Ishikawa (cell line): ENCODE data around the gene FZD7.

Experiments
- CEBPB ChIP-seq: IDR thresholded peaks from 2 replicates; pipeline ENCODE4 v1.6.1; 2012
- CREB1 ChIP-seq: IDR thresholded peaks from 2 replicates; pipeline ENCODE4 v1.6.1; 2012; ENCODE audit warnings: low read depth
- EP300 ChIP-seq: IDR thresholded peaks from 2 replicates; pipeline ENCODE4 v1.6.1; 2012; ENCODE audit warnings: borderline replicate concordance
- NFIC ChIP-seq: IDR thresholded peaks from 2 replicates; pipeline ENCODE4 v1.6.1; 2012
- TEAD4 ChIP-seq: IDR thresholded peaks from 2 replicates; pipeline ENCODE4 v1.6.1; 2012
- YY1 ChIP-seq: IDR thresholded peaks from 2 replicates; pipeline ENCODE4 v1.6.1; 2012; ENCODE audit warnings: low read depth
- ZBTB7A ChIP-seq: IDR thresholded peaks from 2 replicates; pipeline ENCODE4 v1.6.1; 2012; ENCODE audit warnings: low read depth
- TF ChIP-seq, protein P1 (sequence below): IDR thresholded peaks from 2 replicates; pipeline ENCODE4 v1.6.1; 2012; ENCODE audit warnings: low read depth, mild to moderate bottlenecking
- TF ChIP-seq, protein P2 (sequence below): IDR thresholded peaks from 2 replicates; pipeline ENCODE4 v1.6.1; 2012

DNA sequence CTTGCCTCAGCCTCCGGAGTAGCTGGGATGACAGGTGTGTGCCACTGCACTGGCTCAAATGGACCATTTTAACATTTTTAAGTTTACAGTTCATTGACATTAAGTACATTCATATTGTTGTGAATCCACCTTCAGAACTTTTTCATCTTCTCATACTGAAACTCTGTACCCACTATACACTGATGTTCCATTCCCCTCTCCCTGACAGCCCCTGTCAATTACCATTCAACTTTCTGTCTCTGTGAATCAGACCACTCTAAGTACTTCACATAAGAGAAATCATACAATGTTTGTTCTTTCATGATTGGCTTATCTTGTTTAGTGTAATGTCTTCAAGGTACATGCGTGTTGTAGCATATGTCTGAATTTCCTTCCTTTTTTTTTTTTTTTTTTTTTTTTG is 37.5 kb downstream of the FZD7 start:
- TF ChIP-seq YY1: no peak
- TF ChIP-seq, protein P1, sequence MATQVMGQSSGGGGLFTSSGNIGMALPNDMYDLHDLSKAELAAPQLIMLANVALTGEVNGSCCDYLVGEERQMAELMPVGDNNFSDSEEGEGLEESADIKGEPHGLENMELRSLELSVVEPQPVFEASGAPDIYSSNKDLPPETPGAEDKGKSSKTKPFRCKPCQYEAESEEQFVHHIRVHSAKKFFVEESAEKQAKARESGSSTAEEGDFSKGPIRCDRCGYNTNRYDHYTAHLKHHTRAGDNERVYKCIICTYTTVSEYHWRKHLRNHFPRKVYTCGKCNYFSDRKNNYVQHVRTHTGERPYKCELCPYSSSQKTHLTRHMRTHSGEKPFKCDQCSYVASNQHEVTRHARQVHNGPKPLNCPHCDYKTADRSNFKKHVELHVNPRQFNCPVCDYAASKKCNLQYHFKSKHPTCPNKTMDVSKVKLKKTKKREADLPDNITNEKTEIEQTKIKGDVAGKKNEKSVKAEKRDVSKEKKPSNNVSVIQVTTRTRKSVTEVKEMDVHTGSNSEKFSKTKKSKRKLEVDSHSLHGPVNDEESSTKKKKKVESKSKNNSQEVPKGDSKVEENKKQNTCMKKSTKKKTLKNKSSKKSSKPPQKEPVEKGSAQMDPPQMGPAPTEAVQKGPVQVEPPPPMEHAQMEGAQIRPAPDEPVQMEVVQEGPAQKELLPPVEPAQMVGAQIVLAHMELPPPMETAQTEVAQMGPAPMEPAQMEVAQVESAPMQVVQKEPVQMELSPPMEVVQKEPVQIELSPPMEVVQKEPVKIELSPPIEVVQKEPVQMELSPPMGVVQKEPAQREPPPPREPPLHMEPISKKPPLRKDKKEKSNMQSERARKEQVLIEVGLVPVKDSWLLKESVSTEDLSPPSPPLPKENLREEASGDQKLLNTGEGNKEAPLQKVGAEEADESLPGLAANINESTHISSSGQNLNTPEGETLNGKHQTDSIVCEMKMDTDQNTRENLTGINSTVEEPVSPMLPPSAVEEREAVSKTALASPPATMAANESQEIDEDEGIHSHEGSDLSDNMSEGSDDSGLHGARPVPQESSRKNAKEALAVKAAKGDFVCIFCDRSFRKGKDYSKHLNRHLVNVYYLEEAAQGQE: no peak
- TF ChIP-seq, protein P2, sequence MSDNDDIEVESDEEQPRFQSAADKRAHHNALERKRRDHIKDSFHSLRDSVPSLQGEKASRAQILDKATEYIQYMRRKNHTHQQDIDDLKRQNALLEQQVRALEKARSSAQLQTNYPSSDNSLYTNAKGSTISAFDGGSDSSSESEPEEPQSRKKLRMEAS: no peak
- no peak for TF ChIP-seq TEAD4
- no peak for TF ChIP-seq NFIC
- no peak for TF ChIP-seq ZBTB7A
- TF ChIP-seq CREB1: no peak
- TF ChIP-seq EP300: no peak
- no peak for TF ChIP-seq CEBPB
